ENCODE measurements around the gene ZBTB20. TPM values are rescaled to one million over a fixed set of nuclear protein-coding genes. Genes with fewer than 3 reads are reported as not detected.

The ZBTB20 gene
- total and polyA plus RNA-seq, 9 donors = 4.3 to 160 (median 107) TPM

- WGBS, 3 donors = 45 to 58% (median 49%) methylated on average over 3 of the region's 3 CpGs
- intact Hi-C loops (cut with DNase I) = no loop called here
- Histone ChIP-seq H3K36me3 (no peaks in the 10 kb centered on the region), H3K9me3 (no peaks in the 10 kb centered on the region), H3K4me1 (ENCODE audit: insufficient read depth) (no peaks in the 10 kb centered on the region), H3K4me3 (no peak overlapping the region), H3K27me3 (no peaks in the 10 kb centered on the region), H3K27ac (no peak overlapping the region)
- TF ChIP-seq POLR2A (IDR thresholded peaks at IDR 0.05) = no peak
- TF ChIP-seq EP300 (IDR thresholded peaks at IDR 0.05) = no peak
- TF ChIP-seq, protein P1, sequence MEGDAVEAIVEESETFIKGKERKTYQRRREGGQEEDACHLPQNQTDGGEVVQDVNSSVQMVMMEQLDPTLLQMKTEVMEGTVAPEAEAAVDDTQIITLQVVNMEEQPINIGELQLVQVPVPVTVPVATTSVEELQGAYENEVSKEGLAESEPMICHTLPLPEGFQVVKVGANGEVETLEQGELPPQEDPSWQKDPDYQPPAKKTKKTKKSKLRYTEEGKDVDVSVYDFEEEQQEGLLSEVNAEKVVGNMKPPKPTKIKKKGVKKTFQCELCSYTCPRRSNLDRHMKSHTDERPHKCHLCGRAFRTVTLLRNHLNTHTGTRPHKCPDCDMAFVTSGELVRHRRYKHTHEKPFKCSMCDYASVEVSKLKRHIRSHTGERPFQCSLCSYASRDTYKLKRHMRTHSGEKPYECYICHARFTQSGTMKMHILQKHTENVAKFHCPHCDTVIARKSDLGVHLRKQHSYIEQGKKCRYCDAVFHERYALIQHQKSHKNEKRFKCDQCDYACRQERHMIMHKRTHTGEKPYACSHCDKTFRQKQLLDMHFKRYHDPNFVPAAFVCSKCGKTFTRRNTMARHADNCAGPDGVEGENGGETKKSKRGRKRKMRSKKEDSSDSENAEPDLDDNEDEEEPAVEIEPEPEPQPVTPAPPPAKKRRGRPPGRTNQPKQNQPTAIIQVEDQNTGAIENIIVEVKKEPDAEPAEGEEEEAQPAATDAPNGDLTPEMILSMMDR (IDR thresholded peaks at IDR 0.05) = no peak
- no peak for DNase-seq
These were observed 574.6 kb downstream of the ZBTB20 start for GRCh38 chr3:114572364-114573062.

DNA sequence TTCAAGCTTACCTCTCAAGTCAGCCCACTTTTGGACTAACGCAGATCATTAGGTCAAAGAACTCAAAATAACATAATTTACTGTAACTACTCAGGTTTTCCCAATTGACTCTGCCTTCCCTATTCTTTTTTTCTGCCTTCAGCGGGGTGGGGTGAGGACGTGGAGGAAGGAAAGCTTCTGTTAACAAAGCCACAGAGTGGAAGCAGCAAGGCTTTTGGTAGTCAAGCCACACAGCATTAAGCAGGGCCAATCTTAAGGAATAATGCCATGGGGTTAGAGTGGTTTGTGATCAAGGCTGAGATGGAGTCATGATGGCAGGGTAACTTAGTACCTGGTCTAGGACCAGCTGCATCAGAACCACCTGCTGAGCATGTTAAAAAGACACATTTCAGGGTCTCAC is 575.7 kb downstream of the ZBTB20 start:
- WGBS, 3 donors = 89 to 94% (median 94%) methylated on average over 3 of the region's 3 CpGs
- Histone ChIP-seq H3K9me3 (no peaks in the 10 kb centered on the region), H3K36me3 (no peaks in the 10 kb centered on the region), H3K4me3 (no peak overlapping the region), H3K4me1 (ENCODE audit: insufficient read depth) (no peaks in the 10 kb centered on the region), H3K27me3 (no peaks in the 10 kb centered on the region), H3K27ac (no peak overlapping the region)
- no peak for TF ChIP-seq POLR2A (IDR thresholded peaks at IDR 0.05)
- TF ChIP-seq, protein P1 (IDR thresholded peaks at IDR 0.05) = no peak
- no peak for TF ChIP-seq EP300 (IDR thresholded peaks at IDR 0.05)
- DNase-seq = no peak
- intact Hi-C loops (cut with DNase I) = no loop called here

DNA sequence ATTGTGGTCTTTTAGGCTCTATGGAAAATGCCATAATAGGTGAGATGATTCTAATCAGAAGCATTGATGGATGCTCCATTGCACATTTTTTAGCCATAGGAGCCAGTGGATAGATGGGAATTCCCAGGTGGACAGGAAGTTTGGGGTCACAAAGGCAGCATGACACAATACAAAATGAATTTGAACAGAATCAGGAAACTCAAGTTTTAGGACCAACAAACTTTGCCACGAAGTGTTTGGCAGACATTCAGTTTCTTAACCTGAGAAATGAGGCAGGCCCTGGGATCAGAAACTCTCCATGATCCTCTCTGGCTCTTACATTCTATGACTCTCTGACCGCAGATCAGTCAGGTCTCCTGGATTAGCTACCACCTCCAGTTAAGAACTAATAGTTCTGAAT is 577.9 kb downstream of the ZBTB20 start:
- DNase-seq = no peak
- 73 to 83% (median 80%) methylated on average over 2 of the region's 2 CpGs for WGBS, 3 donors
- no peak for TF ChIP-seq POLR2A (IDR thresholded peaks at IDR 0.05)
- TF ChIP-seq, protein P1 (IDR thresholded peaks at IDR 0.05) = no peak
- TF ChIP-seq EP300 (IDR thresholded peaks at IDR 0.05) = no peak
- Histone ChIP-seq H3K27me3 (no peaks in the 10 kb centered on the region), H3K4me1 (ENCODE audit: insufficient read depth) (no peaks in the 10 kb centered on the region), H3K4me3 (no peak overlapping the region), H3K36me3 (no peaks in the 10 kb centered on the region), H3K27ac (no peak overlapping the region), H3K9me3 (no peaks in the 10 kb centered on the region)
- intact Hi-C loops (cut with DNase I) = no loop called here

DNA sequence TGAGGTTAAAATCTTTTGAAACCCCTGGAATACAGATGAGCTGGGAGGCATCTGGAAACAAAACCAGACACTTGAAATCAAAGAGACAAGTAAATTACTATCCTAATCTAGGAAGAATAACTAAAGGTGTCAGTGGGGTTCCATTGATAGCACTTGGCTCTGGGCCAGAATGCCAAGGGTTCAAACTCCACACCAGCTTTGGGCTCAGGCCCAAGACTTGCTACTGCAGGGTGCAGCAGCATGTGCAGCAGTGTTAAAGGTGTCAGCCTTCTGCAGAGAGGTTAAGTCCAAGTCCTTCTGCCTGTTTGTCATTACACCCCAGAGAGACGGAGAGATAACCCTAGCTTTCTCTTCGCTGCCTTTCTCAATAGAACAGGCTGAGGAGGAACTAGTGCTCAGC is 579.3 kb downstream of the ZBTB20 start:
- H3K36me3 ChIP-seq = no peaks in the 10 kb centered on the region
- H3K27me3 ChIP-seq = no peaks in the 10 kb centered on the region
- no peak overlapping the region for H3K4me3 ChIP-seq
- WGBS, 3 donors = 93 to 98% (median 97%) methylated on average over 2 of the region's 2 CpGs
- TF ChIP-seq, protein P1 (IDR thresholded peaks at IDR 0.05) = no peak
- TF ChIP-seq POLR2A (IDR thresholded peaks at IDR 0.05) (no peak), EP300 (IDR thresholded peaks at IDR 0.05) (no peak)
- H3K9me3 ChIP-seq = no peaks in the 10 kb centered on the region
- H3K4me1 ChIP-seq (ENCODE audit: insufficient read depth) = no peaks in the 10 kb centered on the region
- H3K27ac ChIP-seq = no peak overlapping the region
- intact Hi-C loops (cut with DNase I) = no loop called here
- no peak for DNase-seq
